Fibroblast of the aortic adventitia (primary cell): ENCODE results near the gene SERINC5. TPM values are rescaled to one million over a fixed set of nuclear protein-coding genes. Genes with fewer than 3 reads are reported as not detected.
"Not testable (repeated sequence)": the region's sequence is repeated elsewhere in the genome, so short reads cannot be mapped to it uniquely, and the experiment has no call there.

Experiments used
- DNase-seq: peaks from one replicate; pipeline ENCODE4 v3.0.0-alpha.2; 2010; ENCODE audit warnings: low read depth
- H3K4me3 ChIP-seq: 2 replicates; pipeline ENCODE4 v1.5.1; 2011; ENCODE audit warnings: low read depth, mild to moderate bottlenecking, control low read depth, low read length, moderate library complexity
- CTCF ChIP-seq: IDR thresholded peaks from 2 replicates; pipeline ENCODE4 v1.5.1; 2011; ENCODE audit warnings: mild to moderate bottlenecking, low read length, control low read depth, inconsistent platforms; ENCODE audit not compliant: insufficient read depth
- total RNA-seq: library from RNA; depleted of rRNA; stranded (reverse); fragments of >200 nt; gene quantifications from 2 replicates; pipeline ENCODE4 v1.2.3, GENCODE V29; 2012; ENCODE audit warnings: low replicate concordance

Gene SERINC5
- total RNA-seq, 1 donor = 17.1 TPM

DNA sequence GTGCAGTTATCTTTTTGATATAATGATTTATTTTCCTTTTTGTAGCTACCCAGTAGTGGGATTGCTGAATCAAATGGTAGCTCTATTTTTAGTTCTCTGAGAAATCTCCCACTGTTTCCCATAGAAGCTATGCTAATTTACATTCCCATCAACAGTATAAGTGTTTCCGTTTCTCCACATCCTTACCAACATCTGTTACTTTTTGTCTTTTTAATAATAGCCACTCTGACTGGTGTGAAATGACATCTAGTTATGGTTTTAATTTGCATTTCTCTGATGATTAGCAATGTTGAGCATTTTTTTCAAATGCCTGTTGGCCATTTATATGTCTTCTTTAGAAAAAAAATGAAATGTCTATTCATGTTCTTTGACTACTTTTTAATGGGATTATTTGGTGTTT, 94.7 kb downstream of the SERINC5 start:
- no peak for DNase-seq
- TF ChIP-seq CTCF = no peak
- H3K4me3 ChIP-seq = no peak overlapping the region

GRCh38 chr5:80160242-80160641, 95.6 kb downstream of the SERINC5 start:
- no peak for TF ChIP-seq CTCF
- no peak for DNase-seq
- no peak overlapping the region for H3K4me3 ChIP-seq

DNA sequence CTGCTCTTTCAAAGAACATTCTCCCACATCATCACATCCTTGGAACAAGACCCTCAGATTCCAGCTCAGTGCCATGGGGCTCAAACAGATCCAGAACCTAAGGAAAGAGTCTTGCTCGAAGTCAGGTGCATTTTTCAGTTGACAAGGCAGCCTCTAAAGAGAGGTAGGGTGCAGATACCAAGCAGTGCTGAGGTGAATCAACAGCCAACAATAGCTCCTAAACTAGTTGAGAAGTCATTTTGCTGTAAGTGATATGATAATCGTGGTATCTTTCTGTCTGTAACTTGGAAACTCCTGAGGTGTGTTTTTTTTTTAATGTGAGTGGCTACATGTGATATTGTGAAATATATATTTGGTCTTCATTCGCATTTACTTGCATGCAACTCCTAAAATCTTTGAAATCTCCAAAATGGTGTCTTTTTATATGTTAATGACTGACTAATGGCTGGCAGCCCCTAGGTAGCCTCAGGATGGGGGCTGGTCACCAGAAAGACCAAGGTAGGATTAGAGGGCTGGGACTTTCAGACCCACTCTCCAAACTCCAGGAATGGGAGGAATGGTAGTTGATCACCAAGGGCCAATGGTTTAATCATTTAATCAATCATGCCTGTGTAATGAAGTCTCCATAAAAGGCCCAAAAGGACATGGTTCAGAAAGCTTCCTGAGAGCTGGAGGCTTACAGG, 96.6 kb downstream of the SERINC5 start:
- DNase-seq = no peak
- no peak for TF ChIP-seq CTCF
- no peak overlapping the region for H3K4me3 ChIP-seq

DNA sequence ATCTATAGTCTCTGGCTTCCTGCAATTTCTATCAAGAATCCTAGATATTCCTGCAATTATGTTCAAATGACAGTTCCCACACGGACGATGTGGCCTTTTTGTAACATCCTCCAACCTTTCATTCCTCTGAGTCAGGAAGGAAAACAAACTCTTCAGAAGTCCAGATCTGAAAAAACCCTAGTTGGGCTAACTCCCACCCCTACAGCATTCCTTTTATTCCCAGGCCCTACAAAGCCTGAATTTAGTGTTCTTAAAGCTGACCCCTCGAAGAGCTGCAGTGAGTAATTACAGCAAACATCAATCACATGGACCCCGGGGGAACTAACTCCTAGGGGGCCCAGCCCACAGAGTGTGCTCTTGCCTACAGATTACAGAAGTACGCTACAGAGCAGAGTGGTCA, 99.7 kb downstream of the SERINC5 start:
- no peak for DNase-seq
- no peak overlapping the region for H3K4me3 ChIP-seq
- TF ChIP-seq CTCF = no peak

- no peak for DNase-seq
- TF ChIP-seq CTCF = no peak
- no peak overlapping the region for H3K4me3 ChIP-seq
Observed at GRCh38 chr5:80154749-80155148, 101.1 kb downstream of the SERINC5 start.

- not testable (repeated sequence) for DNase-seq, H3K4me3 ChIP-seq
Observed at GRCh38 chr5:80154289-80154688, 101.6 kb downstream of the SERINC5 start.

DNA sequence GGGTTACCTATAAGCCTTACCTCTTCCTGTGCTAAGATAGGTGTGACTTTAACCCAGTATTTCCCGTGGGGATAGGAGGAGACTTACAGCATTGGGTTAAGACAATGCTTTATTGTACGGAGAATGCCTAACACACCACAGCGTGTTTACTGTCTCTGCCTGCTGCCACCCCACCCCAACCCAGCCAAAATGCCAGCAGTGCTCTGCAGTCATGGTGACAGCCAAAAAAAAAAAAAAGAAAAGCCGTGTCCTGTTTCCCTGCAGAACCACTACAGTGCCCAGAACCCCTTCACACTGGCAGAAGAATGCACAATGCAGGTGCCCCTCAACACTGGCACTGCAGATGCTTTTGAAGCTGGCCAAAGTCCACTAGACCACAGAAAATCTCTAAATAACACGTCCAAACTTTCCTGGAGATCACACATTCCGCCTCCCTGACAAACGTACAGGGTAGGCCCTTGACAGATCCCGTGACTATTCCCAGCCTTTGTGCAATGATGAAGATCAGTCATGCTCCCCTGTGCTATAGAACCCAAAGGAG, 102.2 kb downstream of the SERINC5 start:
- no peak overlapping the region for H3K4me3 ChIP-seq
- DNase-seq = no peak
- no peak for TF ChIP-seq CTCF
